OCI-LY1 (cell line): ENCODE measurements around the gene ILF3.

ENCODE experiments used
- H2AFZ ChIP-seq: fragments of 200-600 bp; sonication (generic), shearing (Covaris generic); 2 replicates; pipeline ENCODE4 v1.6.0; 2014; ENCODE audit warnings: antibody characterized with exemption, mild to moderate bottlenecking, low read length
- H3F3A ChIP-seq: fragments of 200-600 bp; sonication (generic), shearing (Covaris generic); 2 replicates; pipeline ENCODE4 v1.6.0; 2014; ENCODE audit warnings: mild to moderate bottlenecking, antibody characterized with exemption, low read length, moderate library complexity; ENCODE audit not compliant: insufficient read depth
- H3K27ac ChIP-seq: fragments of 200-600 bp; sonication (generic); 2 replicates; pipeline ENCODE4 v1.5.1; 2014; ENCODE audit warnings: low read length, mixed run types, mild to moderate bottlenecking, low read depth; ENCODE audit not compliant: poor library complexity, severe bottlenecking
- H3K27me3 ChIP-seq: fragments of 200-600 bp; sonication (generic); 2 replicates; pipeline ENCODE4 v1.6.0; 2014; ENCODE audit warnings: antibody characterized with exemption, mild to moderate bottlenecking, low read length, moderate library complexity; ENCODE audit not compliant: insufficient read depth
- H3K36me3 ChIP-seq: fragments of 200-600 bp; sonication (generic); 2 replicates; pipeline ENCODE4 v1.6.1; 2014; ENCODE audit warnings: mild to moderate bottlenecking, antibody characterized with exemption, low read length, moderate library complexity, mixed read lengths; ENCODE audit not compliant: insufficient read depth
- H3K4me1 ChIP-seq: fragments of 200-600 bp; sonication (generic); 2 replicates; pipeline ENCODE4 v1.5.1; 2014; ENCODE audit warnings: mild to moderate bottlenecking, low read length, moderate library complexity; ENCODE audit not compliant: insufficient read depth, severe bottlenecking
- H3K4me2 ChIP-seq: fragments of 200-600 bp; sonication (generic), shearing (Covaris generic); 2 replicates; pipeline ENCODE4 v1.6.1; 2014; ENCODE audit warnings: low read length
- H3K4me3 ChIP-seq: fragments of 200-600 bp; sonication (generic); 2 replicates; pipeline ENCODE4 v1.5.1; 2014; ENCODE audit warnings: low read length, low read depth, mild to moderate bottlenecking, mixed read lengths; ENCODE audit not compliant: poor library complexity, severe bottlenecking
- H3K79me2 ChIP-seq: fragments of 200-600 bp; shearing (Covaris generic); 2 replicates; pipeline ENCODE4 v1.6.1; 2016; ENCODE audit warnings: mixed run types, low read length, mixed read lengths; ENCODE audit not compliant: insufficient read depth
- H3K9ac ChIP-seq: fragments of 200-600 bp; sonication (generic), shearing (Covaris generic); 2 replicates; pipeline ENCODE4 v1.6.1; 2014; ENCODE audit warnings: mild to moderate bottlenecking, low read length, mixed read lengths
- H3K9me2 ChIP-seq: fragments of 200-600 bp; sonication (generic), shearing (Covaris generic); 2 replicates; pipeline ENCODE4 v1.6.1; 2014; ENCODE audit warnings: low read depth, mild to moderate bottlenecking, low read length, mixed read lengths
- H3K9me3 ChIP-seq: fragments of 200-600 bp; shearing (Covaris generic); 2 replicates; pipeline ENCODE4 v1.6.1; 2014; ENCODE audit warnings: low read length, mixed read lengths
- H4K20me1 ChIP-seq: fragments of 200-600 bp; sonication (generic), shearing (Covaris generic); 2 replicates; pipeline ENCODE4 v1.6.0; 2016; ENCODE audit warnings: mild to moderate bottlenecking, low read length; ENCODE audit not compliant: insufficient read depth
- EZH2 ChIP-seq: fragments of 200-600 bp; sonication (generic), shearing (Covaris generic); IDR thresholded peaks from 2 replicates; pipeline ENCODE4 v1.8.0; 2017; ENCODE audit warnings: borderline replicate concordance, mixed run types, mild to moderate bottlenecking, antibody characterized with exemption, low read length, moderate library complexity, mixed read lengths
- TF ChIP-seq, protein P1 (sequence below): fragments of 200-600 bp; sonication (generic), shearing (Covaris generic); IDR thresholded peaks from 2 replicates; pipeline ENCODE4 v1.5.1; 2017; ENCODE audit warnings: mild to moderate bottlenecking, antibody characterized with exemption, low read length, moderate library complexity, mixed read lengths

Gene ILF3

DNA sequence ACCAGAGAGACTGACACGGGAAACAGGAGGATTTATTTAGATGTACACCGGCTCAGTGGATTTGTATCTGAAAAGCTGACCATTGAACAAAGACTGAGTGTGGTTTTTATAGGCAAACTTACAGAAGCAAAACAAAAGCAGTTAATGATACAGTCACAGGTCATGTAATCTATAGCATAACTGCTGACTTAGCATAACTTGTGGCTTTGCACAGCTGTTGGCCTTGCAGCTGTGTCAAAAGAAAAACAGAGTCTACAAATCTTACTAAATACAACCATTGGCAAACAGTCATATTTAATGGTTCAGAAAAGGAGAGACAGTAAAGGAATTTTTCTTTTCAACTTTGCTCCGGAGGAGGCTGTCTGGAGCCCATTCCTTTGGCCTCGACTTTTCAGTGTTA is 2.3 kb upstream of the ILF3 start:
- peaks cover 26% of the 10 kb centered on the region for H3K4me1 ChIP-seq
- no peaks in the 10 kb centered on the region for H3K9me2 ChIP-seq
- H3F3A ChIP-seq = no peaks in the 10 kb centered on the region
- no peak overlapping the region for H3K4me3 ChIP-seq
- H2AFZ ChIP-seq = no peak overlapping the region
- H3K79me2 ChIP-seq = peaks cover 22% of the 10 kb centered on the region
- no peak overlapping the region for H3K9ac ChIP-seq
- TF ChIP-seq, protein P1, sequence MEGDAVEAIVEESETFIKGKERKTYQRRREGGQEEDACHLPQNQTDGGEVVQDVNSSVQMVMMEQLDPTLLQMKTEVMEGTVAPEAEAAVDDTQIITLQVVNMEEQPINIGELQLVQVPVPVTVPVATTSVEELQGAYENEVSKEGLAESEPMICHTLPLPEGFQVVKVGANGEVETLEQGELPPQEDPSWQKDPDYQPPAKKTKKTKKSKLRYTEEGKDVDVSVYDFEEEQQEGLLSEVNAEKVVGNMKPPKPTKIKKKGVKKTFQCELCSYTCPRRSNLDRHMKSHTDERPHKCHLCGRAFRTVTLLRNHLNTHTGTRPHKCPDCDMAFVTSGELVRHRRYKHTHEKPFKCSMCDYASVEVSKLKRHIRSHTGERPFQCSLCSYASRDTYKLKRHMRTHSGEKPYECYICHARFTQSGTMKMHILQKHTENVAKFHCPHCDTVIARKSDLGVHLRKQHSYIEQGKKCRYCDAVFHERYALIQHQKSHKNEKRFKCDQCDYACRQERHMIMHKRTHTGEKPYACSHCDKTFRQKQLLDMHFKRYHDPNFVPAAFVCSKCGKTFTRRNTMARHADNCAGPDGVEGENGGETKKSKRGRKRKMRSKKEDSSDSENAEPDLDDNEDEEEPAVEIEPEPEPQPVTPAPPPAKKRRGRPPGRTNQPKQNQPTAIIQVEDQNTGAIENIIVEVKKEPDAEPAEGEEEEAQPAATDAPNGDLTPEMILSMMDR = no peak
- TF ChIP-seq EZH2 = no peak
- no peaks in the 10 kb centered on the region for H3K27me3 ChIP-seq
- no peak overlapping the region for H3K27ac ChIP-seq
- H4K20me1 ChIP-seq = no peaks in the 10 kb centered on the region
- peaks cover 30% of the 10 kb centered on the region for H3K36me3 ChIP-seq
- no peak overlapping the region for H3K4me2 ChIP-seq
- H3K9me3 ChIP-seq = no peaks in the 10 kb centered on the region

DNA sequence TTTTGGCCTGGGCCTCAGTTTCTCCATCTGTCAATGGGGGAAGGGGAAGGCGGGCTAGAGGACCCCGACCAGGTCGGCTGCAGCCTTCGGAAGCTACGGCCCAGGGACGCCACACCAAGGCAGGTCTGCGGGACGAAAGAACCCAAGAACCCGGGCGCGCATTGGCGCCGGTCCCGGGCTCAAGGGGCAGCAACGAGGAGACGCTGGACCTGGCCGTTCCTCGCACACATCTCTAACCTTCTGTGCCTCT is 739 bp upstream of the ILF3 start:
- Histone ChIP-seq H3K9me3 (no peaks in the 10 kb centered on the region), H3K9ac (peak overlapping the region; percentile 97), H3K36me3 (peaks cover 41% of the 10 kb centered on the region), H3K4me2 (peak overlapping the region; percentile 67), H3F3A (no peaks in the 10 kb centered on the region), H3K9me2 (no peaks in the 10 kb centered on the region), H4K20me1 (no peaks in the 10 kb centered on the region), H3K79me2 (peaks cover 37% of the 10 kb centered on the region), H3K27ac (peak overlapping the region; percentile 80), H2AFZ (no peak overlapping the region), H3K4me1 (peaks cover 42% of the 10 kb centered on the region), H3K27me3 (no peaks in the 10 kb centered on the region), H3K4me3 (peak overlapping the region; percentile 98)
- TF ChIP-seq EZH2 = no peak
- TF ChIP-seq, protein P1 = no peak

DNA sequence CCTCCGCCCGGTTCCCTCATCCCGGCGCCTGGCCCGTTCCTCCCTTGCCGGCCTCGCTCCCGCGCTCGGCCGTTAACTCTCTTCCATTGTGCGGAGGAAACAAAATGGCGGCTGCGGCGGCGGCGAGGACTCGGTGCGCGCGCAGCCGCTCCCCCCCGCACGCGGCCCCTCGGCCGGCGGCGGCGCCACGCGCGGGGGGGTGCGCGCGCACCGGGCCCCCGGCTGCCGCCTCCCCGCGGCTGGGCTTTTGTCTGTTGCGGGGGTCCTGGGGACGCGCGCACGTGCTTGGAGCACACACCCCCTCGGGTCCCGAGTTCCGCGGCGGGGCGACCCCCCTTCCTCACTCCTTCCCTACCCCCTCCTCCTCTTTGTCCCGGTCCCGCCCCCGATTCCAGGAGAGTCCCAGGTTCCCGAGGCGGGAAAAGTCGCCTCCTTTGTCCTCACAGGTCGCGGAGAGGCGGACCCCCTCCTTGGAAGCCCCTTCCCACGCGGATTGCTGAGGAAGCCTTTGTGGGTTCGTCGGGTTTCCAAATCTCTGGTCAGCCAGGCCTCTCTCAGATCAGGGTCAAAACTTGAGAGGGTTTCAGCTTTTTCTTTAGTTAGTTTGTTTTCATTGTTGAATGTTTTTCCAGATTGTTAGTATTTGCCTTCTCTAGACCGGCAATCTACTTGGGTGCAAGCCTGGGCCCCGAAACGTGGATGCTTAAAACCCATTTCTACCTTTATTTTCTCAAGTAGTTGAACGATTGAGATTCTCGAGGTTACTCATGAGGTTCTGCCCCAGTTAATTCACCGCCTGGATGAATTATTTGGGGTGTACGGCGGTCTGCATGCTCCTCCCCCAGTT is 687 bp downstream of the ILF3 start:
- TF ChIP-seq EZH2 = no peak
- TF ChIP-seq, protein P1 = no peak
- H3K27ac ChIP-seq = peak overlapping the region; percentile 84
- peak overlapping the region; percentile 98 for H3K4me3 ChIP-seq
- no peaks in the 10 kb centered on the region for H3K9me3 ChIP-seq
- no peaks in the 10 kb centered on the region for H3F3A ChIP-seq
- peaks cover 56% of the 10 kb centered on the region for H3K4me1 ChIP-seq
- no peak overlapping the region for H2AFZ ChIP-seq
- H3K9ac ChIP-seq = peak overlapping the region; percentile 97
- peaks cover 41% of the 10 kb centered on the region for H3K36me3 ChIP-seq
- no peaks in the 10 kb centered on the region for H4K20me1 ChIP-seq
- H3K27me3 ChIP-seq = no peaks in the 10 kb centered on the region
- H3K79me2 ChIP-seq = peaks cover 52% of the 10 kb centered on the region
- no peaks in the 10 kb centered on the region for H3K9me2 ChIP-seq
- peak overlapping the region; percentile 92 for H3K4me2 ChIP-seq
